GM12875 (cell line): ENCODE measurements around the gene ZNF496.

ENCODE experiments used
- H3K4me3 ChIP-seq: one replicate; pipeline ENCODE4 v1.5.1; 2011; ENCODE audit warnings: low read depth, low read length, control low read depth
- TF ChIP-seq, protein P1 (sequence below): IDR thresholded peaks from 2 replicates; pipeline ENCODE4 v1.5.1; 2011; ENCODE audit warnings: low read depth, mild to moderate bottlenecking, control low read depth, inconsistent platforms, low read length, moderate library complexity, borderline replicate concordance; ENCODE audit not compliant: insufficient read depth

Gene ZNF496

DNA sequence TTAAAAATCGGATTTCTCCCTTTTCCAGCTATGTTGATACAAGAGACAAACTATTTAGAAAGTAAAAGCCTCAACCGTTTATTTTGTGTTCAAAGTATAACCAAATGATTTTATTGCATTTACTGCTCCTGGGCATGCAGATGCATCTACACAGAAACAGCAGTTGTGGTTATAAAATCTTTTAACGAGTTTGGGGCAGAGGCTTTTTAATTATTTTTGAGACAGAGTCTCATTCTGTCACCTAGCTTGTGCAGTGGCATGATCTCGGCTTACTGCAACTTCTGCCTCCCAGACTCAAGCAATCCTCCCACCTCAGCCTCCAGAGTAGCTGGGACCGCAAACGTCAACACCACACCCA lies 33.6 kb downstream of the ZNF496 start:
- TF ChIP-seq, protein P1, sequence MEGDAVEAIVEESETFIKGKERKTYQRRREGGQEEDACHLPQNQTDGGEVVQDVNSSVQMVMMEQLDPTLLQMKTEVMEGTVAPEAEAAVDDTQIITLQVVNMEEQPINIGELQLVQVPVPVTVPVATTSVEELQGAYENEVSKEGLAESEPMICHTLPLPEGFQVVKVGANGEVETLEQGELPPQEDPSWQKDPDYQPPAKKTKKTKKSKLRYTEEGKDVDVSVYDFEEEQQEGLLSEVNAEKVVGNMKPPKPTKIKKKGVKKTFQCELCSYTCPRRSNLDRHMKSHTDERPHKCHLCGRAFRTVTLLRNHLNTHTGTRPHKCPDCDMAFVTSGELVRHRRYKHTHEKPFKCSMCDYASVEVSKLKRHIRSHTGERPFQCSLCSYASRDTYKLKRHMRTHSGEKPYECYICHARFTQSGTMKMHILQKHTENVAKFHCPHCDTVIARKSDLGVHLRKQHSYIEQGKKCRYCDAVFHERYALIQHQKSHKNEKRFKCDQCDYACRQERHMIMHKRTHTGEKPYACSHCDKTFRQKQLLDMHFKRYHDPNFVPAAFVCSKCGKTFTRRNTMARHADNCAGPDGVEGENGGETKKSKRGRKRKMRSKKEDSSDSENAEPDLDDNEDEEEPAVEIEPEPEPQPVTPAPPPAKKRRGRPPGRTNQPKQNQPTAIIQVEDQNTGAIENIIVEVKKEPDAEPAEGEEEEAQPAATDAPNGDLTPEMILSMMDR: no peak
- H3K4me3 ChIP-seq: no peak overlapping the region

GRCh38 chr1:247297263-247298123 lies 34.2 kb downstream of the ZNF496 start:
- TF ChIP-seq, protein P1: no peak

GRCh38 chr1:247296599-247297180 lies 35.0 kb downstream of the ZNF496 start:
- TF ChIP-seq, protein P1: no peak
- no peak overlapping the region for H3K4me3 ChIP-seq

More at GRCh38 chr1:247297263-247298123, 34.2 kb downstream of the ZNF496 start:
- no peak overlapping the region for H3K4me3 ChIP-seq

DNA sequence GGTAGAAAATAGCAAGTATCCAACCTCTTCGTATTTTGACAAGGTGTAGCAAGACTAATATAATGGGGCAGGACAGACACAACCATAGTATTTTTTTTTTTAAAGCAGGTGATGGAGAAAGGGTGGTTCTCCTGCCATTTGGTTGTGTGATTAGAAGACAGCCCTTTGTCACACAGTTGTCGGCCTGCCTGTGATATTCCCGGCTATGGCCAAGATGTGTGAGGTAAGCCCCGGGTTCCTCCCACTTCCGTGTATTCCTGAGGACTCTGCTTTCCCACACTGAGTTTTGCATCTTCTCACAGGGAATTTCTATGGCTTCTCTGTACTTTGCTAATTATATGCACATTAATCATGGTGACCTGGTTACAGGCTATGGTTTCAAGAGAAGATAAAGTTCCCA lies 35.9 kb downstream of the ZNF496 start:
- no peak overlapping the region for H3K4me3 ChIP-seq
- TF ChIP-seq, protein P1: no peak

GRCh38 chr1:247295274-247295684 lies 36.4 kb downstream of the ZNF496 start:
- H3K4me3 ChIP-seq: no peak overlapping the region
- TF ChIP-seq, protein P1: no peak

- TF ChIP-seq, protein P1: no peak
These were observed 37.4 kb downstream of the ZNF496 start for GRCh38 chr1:247294282-247294681.

DNA sequence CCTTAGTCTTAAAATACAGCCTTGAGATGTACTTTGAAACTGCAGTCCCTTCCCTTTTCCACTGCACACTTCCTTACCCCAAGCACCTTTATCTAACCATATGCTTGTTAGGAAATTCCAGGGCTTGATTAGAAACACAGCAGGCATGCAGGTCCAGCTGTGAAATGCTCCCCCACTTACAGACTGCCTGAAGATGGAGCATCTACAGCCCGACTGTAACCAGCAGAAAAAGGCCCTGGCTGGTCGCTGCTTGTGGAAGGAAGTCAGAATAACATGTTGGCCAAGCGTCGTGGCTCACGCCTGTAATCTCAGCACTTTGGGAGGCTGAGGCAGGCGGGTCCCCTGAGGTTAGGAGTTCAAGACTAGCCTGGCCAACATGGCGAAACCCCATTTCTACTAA lies 38.6 kb downstream of the ZNF496 start:
- H3K4me3 ChIP-seq: no peak overlapping the region
- TF ChIP-seq, protein P1: no peak

More at GRCh38 chr1:247294282-247294681, 37.4 kb downstream of the ZNF496 start:
- H3K4me3 ChIP-seq: no peak overlapping the region
